Thyroid gland (tissue), 4 donors: Measurements from ENCODE around the gene ZC3H18.

ENCODE experiments used
- POLR2A ChIP-seq, 2 donors: fragments of 450-650 bp; IDR thresholded peaks; one replicate each; pipeline ENCODE4 v1.6.1; 2017; ENCODE audit warnings: antibody characterized with exemption in 2 of 2, mild to moderate bottlenecking in 2 of 2, moderate library complexity in 1 of 2
- TF ChIP-seq, protein P1 (sequence below), 6 experiments: fragments of 200-600 bp in 3 of 6; fragments of 450-650 bp in 3 of 6; sonication (generic) in 3 of 6; IDR thresholded peaks; one replicate each; pipeline ENCODE4 v1.5.1; 2016 to 2019; ENCODE audit warnings: antibody characterized with exemption in 6 of 6, mild to moderate bottlenecking in 2 of 6, inconsistent platforms in 1 of 6, moderate library complexity in 1 of 6

DNA sequence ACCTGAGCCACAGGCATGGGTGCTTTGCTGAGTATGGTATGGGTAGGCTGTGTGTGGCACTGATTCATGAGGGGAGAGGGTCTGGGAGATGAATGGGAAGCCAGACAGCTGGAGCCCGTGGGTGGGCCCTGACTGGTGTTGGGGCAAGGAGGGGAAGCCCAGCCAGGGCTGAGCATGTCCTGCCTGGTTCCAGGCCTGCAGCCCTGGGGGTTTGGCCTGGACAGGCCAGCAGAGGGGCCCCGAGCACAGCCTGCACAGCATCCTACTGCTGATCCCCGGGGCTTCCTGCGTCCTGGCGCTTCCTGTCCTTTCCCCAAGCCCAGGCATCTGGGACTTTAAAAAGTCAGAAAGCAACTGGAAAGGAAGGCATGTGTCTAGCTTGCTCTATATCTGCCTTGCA is 97.3 kb downstream of the ZC3H18 start:
- TF ChIP-seq, protein P1, sequence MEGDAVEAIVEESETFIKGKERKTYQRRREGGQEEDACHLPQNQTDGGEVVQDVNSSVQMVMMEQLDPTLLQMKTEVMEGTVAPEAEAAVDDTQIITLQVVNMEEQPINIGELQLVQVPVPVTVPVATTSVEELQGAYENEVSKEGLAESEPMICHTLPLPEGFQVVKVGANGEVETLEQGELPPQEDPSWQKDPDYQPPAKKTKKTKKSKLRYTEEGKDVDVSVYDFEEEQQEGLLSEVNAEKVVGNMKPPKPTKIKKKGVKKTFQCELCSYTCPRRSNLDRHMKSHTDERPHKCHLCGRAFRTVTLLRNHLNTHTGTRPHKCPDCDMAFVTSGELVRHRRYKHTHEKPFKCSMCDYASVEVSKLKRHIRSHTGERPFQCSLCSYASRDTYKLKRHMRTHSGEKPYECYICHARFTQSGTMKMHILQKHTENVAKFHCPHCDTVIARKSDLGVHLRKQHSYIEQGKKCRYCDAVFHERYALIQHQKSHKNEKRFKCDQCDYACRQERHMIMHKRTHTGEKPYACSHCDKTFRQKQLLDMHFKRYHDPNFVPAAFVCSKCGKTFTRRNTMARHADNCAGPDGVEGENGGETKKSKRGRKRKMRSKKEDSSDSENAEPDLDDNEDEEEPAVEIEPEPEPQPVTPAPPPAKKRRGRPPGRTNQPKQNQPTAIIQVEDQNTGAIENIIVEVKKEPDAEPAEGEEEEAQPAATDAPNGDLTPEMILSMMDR (IDR thresholded peaks at IDR 0.05) = no peak
- TF ChIP-seq POLR2A (IDR thresholded peaks at IDR 0.05) = no peak
